ENCODE measurements around the gene CRYL1. TPM values are rescaled to one million over a fixed set of nuclear protein-coding genes. Genes with fewer than 3 reads are reported as not detected.

The CRYL1 gene
- total and polyA plus RNA-seq, 9 of the 15 experiments (the other 6 are each of a cell fraction or from before 2014, with no cell fraction given): 1.0 to 6.9 (median 2.4) TPM

- TF ChIP-seq VEZF1 (CRISPR knock-in tag; IDR thresholded peaks at IDR 0.05) (peak; percentile 66), TBP (optimal IDR thresholded peaks at IDR 0.05; ENCODE audit: low read depth, low read length) (peak; percentile 33), ZNF3 (CRISPR knock-in tag; IDR thresholded peaks at IDR 0.05) (no peak), NCOR1 (IDR thresholded peaks at IDR 0.05) (no peak), CHD7 (IDR thresholded peaks at IDR 0.05; ENCODE audit: low read depth, low read length) (no peak), IFI16 (CRISPR knock-in tag; IDR thresholded peaks at IDR 0.05) (no peak), MNT (conservative IDR thresholded peaks at IDR 0.05) (peak in 1 of 2 experiments; percentile 38; a peak in 2 of 4 replicates), ZSCAN29 (IDR thresholded peaks at IDR 0.05) (no peak), POLR2G (IDR thresholded peaks at IDR 0.05; ENCODE audit: low read depth, low read length) (peak; percentile 86)
Observed at GRCh38 chr13:20525601-20526544, at the start of gene CRYL1 (continued).

All from K562 (cell line).